H1 (cell line): ENCODE results near the gene HIGD1B. TPM values are rescaled to one million over a fixed set of nuclear protein-coding genes. Genes with fewer than 3 reads are reported as not detected.

ENCODE experiments used
- CBX5 ChIP-seq: fragments of 300-800, 300-1000 bp; sonication (generic); IDR thresholded peaks from 2 replicates; pipeline ENCODE4 v1.7.1; 2016; ENCODE audit warnings: antibody characterized with exemption, low read length, low read depth
- CHD7 ChIP-seq: fragments of 300-600 bp; sonication (generic); IDR thresholded peaks from 2 replicates; pipeline ENCODE4 v1.7.1; 2012; ENCODE audit warnings: low read length, moderate library complexity, mild to moderate bottlenecking, inconsistent platforms; ENCODE audit not compliant: insufficient replicate concordance
- CTCF ChIP-seq, 3 experiments: IDR thresholded peaks; 1 replicate in 2 of 3; 2 replicates in 1 of 3; pipeline versions ENCODE4 v1.5.1 to v1.6.1; 2011; ENCODE audit warnings: low read length in 3 of 3, mild to moderate bottlenecking in 3 of 3, inconsistent platforms in 2 of 3, low read depth in 1 of 3, moderate library complexity in 1 of 3; ENCODE audit not compliant: insufficient read depth in 1 of 3; ENCODE audit errors: control extremely low read depth in 1 of 3
- EGR1 ChIP-seq: IDR thresholded peaks from 2 replicates; pipeline ENCODE4 v1.6.1; 2011; ENCODE audit warnings: low read depth, low read length, borderline replicate concordance
- JUND ChIP-seq: IDR thresholded peaks from 2 replicates; pipeline ENCODE4 v1.6.1; 2011; ENCODE audit warnings: mild to moderate bottlenecking, improper control_type of control experiment, low read length
- SIN3A ChIP-seq, 2 experiments: IDR thresholded peaks in 1 of 2; conservative IDR thresholded peaks in 1 of 2; 2 replicates each; pipeline ENCODE4 v1.6.1; 2011 to 2012; ENCODE audit warnings: low read length in 2 of 2, improper control_type of control experiment in 1 of 2, low read depth in 1 of 2, mild to moderate bottlenecking in 1 of 2
- SRF ChIP-seq: IDR thresholded peaks from 2 replicates; pipeline ENCODE4 v1.6.1; 2011; ENCODE audit warnings: mild to moderate bottlenecking, low read depth, low read length, moderate library complexity
- YY1 ChIP-seq: IDR thresholded peaks from 2 replicates; pipeline ENCODE4 v1.6.1; 2011; ENCODE audit warnings: low read depth, mild to moderate bottlenecking, low read length
- polyA plus RNA-seq, 7 experiments: library from polyadenylated mRNA; depleted of rRNA in 3 of 7; stranded (reverse) in 5 of 7; unstranded in 2 of 7; fragments of >200 nt in 5 of 7; fragments of 200-250 nt in 2 of 7; gene quantifications; 1 replicate in 5 of 7; 2 replicates in 1 of 7; 4 replicates in 1 of 7; pipeline versions ENCODE4 v1.2.1 to v1.2.3, GENCODE V29; 2011 to 2013; ENCODE audit warnings: missing spikeins in 2 of 7, mixed read lengths in 2 of 7
- total RNA-seq: library from RNA; stranded (reverse); fragmentation: NEBNext Ultra II Directional; extraction: Animal tissue kit (Norgen Biotek cat#: 25700); gene quantifications from 2 replicates; pipeline ENCODE4 v1.2.1, GENCODE V29; 2021
- TF ChIP-seq, protein P1 (sequence below): IDR thresholded peaks from 2 replicates; pipeline ENCODE4 v1.6.1; 2011; ENCODE audit warnings: low read depth, mild to moderate bottlenecking, low read length; ENCODE audit not compliant: insufficient read depth

HIGD1B gene
- total and polyA plus RNA-seq, 2 of the 8 experiments (the other 6 are each of a cell fraction or from before 2014, with no cell fraction given): not detected

DNA sequence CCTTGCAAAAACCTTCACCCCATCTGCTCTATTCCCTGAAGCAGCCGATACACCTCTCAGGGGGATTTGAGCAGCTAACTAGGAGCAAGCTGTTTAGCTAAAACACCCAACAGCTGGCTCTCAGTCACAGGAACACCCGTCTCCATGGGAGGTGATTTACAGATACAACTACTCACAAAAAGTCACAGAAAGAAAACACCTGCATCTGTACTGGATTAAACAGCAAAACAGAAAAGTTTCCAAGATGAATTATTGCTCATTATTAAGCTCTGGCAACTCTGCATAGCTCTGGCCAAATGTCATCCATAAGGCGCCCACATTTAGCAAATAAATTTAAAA lies 39.9 kb upstream of the HIGD1B start (continued):
- TF ChIP-seq CHD7 (no peak), JUND (no peak), CBX5 (no peak), YY1 (no peak), SIN3A (conservative IDR thresholded peaks at IDR 0.05 in 1 of 2, IDR thresholded peaks at IDR 0.05 in 1 of 2; ENCODE audit: low read depth in 1 of 2, low read length in 2 of 2) (no peak), SRF (no peak), CTCF (IDR thresholded peaks at IDR 0.05; ENCODE audit: control extremely low read depth in 1 of 3, insufficient read depth in 1 of 3, low read depth in 1 of 3, low read length in 3 of 3) (no peak), EGR1 (no peak)
- TF ChIP-seq, protein P1, sequence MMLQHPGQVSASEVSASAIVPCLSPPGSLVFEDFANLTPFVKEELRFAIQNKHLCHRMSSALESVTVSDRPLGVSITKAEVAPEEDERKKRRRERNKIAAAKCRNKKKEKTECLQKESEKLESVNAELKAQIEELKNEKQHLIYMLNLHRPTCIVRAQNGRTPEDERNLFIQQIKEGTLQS: no peak
